DND-41 (cell line): ENCODE data around the gene GNAZ.

Experiments
- ATAC-seq: fragments of 200-7000 bp; cut with Tn5 transposase; 3 replicates; pipeline ENCODE4 v1.9.1; 2021; ENCODE audit warnings: low read depth; ENCODE audit not compliant: insufficient read depth
- DNase-seq: peaks from one replicate; pipeline ENCODE4 v3.0.0-alpha.2; 2020
- H2AFZ ChIP-seq: 2 replicates; pipeline ENCODE4 v1.6.0; 2012; ENCODE audit warnings: low read depth, low read length
- H3K27ac ChIP-seq: 2 replicates; pipeline ENCODE4 v1.5.1; 2012; ENCODE audit warnings: low read length, inconsistent platforms
- H3K27me3 ChIP-seq: fragments of 200-600 bp; sonication (generic); 2 replicates; pipeline ENCODE4 v1.6.0; 2012; ENCODE audit warnings: low read length, mild to moderate bottlenecking, inconsistent platforms; ENCODE audit not compliant: insufficient read depth, poor library complexity
- H3K36me3 ChIP-seq: 2 replicates; pipeline ENCODE4 v1.5.1; 2012; ENCODE audit warnings: low read length, inconsistent platforms; ENCODE audit not compliant: insufficient read depth
- H3K4me1 ChIP-seq: 2 replicates; pipeline ENCODE4 v1.5.1; 2012; ENCODE audit warnings: mild to moderate bottlenecking, low read length; ENCODE audit not compliant: insufficient read depth
- H3K4me2 ChIP-seq: 2 replicates; pipeline ENCODE4 v1.6.0; 2012; ENCODE audit warnings: mild to moderate bottlenecking, moderate library complexity, low read length, inconsistent platforms; ENCODE audit not compliant: insufficient read depth
- H3K4me3 ChIP-seq, 2 experiments: fragments of 200-600 bp in 1 of 2; shearing (Covaris generic) in 1 of 2; 2 replicates each; pipeline ENCODE4 v1.5.1; 2012 to 2016; ENCODE audit warnings: inconsistent platforms in 2 of 2, low read length in 2 of 2, mild to moderate bottlenecking in 2 of 2, low read depth in 1 of 2, moderate library complexity in 1 of 2
- H3K79me2 ChIP-seq: 2 replicates; pipeline ENCODE4 v1.6.0; 2012; ENCODE audit warnings: low read length, inconsistent platforms; ENCODE audit not compliant: insufficient read depth
- H3K9ac ChIP-seq: 2 replicates; pipeline ENCODE4 v1.6.0; 2012; ENCODE audit warnings: low read depth, mild to moderate bottlenecking, inconsistent platforms, low read length, moderate library complexity
- H3K9me3 ChIP-seq: 2 replicates; pipeline ENCODE4 v1.5.1; 2012; ENCODE audit warnings: low read length, moderate library complexity, mild to moderate bottlenecking, inconsistent platforms; ENCODE audit not compliant: insufficient read depth, severe bottlenecking
- H4K20me1 ChIP-seq: 2 replicates; pipeline ENCODE4 v1.6.0; 2012; ENCODE audit warnings: low read length; ENCODE audit not compliant: insufficient read depth
- EZH2 ChIP-seq: IDR thresholded peaks from 3 replicates; pipeline ENCODE4 v1.6.1; 2012; ENCODE audit warnings: borderline replicate concordance, low read depth, mild to moderate bottlenecking, moderate library complexity, low read length, inconsistent platforms; ENCODE audit not compliant: severe bottlenecking
- TF ChIP-seq, protein P1 (sequence below): IDR thresholded peaks from 2 replicates; pipeline ENCODE4 v1.5.1; 2012; ENCODE audit warnings: borderline replicate concordance, low read length, moderate library complexity, mild to moderate bottlenecking; ENCODE audit not compliant: poor library complexity, severe bottlenecking; ENCODE audit errors: extremely low read depth

Gene GNAZ

GRCh38 chr22:23125512-23126103, 55.3 kb downstream of the GNAZ start:
- TF ChIP-seq, protein P1, sequence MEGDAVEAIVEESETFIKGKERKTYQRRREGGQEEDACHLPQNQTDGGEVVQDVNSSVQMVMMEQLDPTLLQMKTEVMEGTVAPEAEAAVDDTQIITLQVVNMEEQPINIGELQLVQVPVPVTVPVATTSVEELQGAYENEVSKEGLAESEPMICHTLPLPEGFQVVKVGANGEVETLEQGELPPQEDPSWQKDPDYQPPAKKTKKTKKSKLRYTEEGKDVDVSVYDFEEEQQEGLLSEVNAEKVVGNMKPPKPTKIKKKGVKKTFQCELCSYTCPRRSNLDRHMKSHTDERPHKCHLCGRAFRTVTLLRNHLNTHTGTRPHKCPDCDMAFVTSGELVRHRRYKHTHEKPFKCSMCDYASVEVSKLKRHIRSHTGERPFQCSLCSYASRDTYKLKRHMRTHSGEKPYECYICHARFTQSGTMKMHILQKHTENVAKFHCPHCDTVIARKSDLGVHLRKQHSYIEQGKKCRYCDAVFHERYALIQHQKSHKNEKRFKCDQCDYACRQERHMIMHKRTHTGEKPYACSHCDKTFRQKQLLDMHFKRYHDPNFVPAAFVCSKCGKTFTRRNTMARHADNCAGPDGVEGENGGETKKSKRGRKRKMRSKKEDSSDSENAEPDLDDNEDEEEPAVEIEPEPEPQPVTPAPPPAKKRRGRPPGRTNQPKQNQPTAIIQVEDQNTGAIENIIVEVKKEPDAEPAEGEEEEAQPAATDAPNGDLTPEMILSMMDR = no peak
- no peak for TF ChIP-seq EZH2
- H3K9ac ChIP-seq = no peak overlapping the region
- H3K4me1 ChIP-seq = no peaks in the 10 kb centered on the region
- DNase-seq (no peak), ATAC-seq (no peak)
- no peak overlapping the region for H2AFZ ChIP-seq
- no peak overlapping the region for H3K4me2 ChIP-seq
- no peak overlapping the region for H3K27ac ChIP-seq
- no peaks in the 10 kb centered on the region for H3K79me2 ChIP-seq
- H3K9me3 ChIP-seq = no peaks in the 10 kb centered on the region
- H4K20me1 ChIP-seq = 0 out of 2 replicates have a peak, but pooled peaks cover 3% of the 10 kb centered on the region
- H3K27me3 ChIP-seq = no peaks in the 10 kb centered on the region
- no peak overlapping the region for H3K4me3 ChIP-seq
- no peaks in the 10 kb centered on the region for H3K36me3 ChIP-seq

DNA sequence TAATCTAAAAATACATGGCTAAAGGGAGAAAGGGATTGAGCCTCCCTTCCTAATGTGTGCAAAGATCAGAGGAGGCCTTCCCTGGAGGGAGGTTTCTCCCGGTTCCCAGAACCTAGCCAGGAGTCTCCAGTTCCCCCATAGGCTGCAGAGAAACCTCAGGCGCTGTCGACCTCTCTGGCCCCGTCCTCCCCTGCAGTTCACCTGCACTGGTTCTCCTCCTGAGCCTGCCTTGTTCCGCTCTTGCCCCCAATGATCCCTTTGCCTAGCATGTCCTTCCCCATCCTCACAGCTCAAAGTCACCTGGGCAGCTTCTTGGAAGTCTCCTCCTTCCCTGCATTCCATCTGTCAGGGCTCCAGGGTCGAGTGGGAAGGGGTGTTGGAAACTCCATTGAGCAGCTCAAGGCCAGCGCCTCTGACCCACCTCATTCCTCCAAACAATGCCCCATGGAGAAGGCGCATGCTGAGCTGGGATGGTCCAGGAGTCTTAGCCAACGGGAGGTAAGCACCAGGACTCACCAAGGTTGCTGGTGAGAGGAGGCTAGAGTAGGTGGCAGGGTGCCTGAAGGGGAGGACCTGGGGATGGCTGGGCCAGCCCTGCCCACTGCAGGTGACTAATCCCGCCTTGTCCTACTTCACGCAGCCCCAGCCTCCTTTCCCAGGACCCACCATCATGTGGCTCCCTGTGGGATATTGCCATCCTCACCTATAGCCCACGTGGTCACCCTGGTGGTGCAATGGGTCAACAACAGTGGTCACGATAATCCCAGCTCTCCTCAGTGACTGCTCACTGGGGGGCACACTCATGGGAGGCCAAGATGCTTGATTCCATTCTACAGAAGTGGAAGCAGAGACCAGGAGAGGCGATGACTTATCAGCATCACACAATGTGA, 56.1 kb downstream of the GNAZ start:
- no peaks in the 10 kb centered on the region for H3K79me2 ChIP-seq
- no peaks in the 10 kb centered on the region for H3K4me1 ChIP-seq
- 0 out of 2 replicates have a peak, but pooled peaks cover 3% of the 10 kb centered on the region for H4K20me1 ChIP-seq
- no peak for DNase-seq
- no peak overlapping the region for H2AFZ ChIP-seq
- H3K4me2 ChIP-seq = no peak overlapping the region
- ATAC-seq = no peak
- no peaks in the 10 kb centered on the region for H3K36me3 ChIP-seq
- H3K27me3 ChIP-seq = no peaks in the 10 kb centered on the region
- H3K4me3 ChIP-seq = no peak overlapping the region
- no peaks in the 10 kb centered on the region for H3K9me3 ChIP-seq
- H3K9ac ChIP-seq = no peak overlapping the region
- TF ChIP-seq EZH2 = no peak
- TF ChIP-seq, protein P1 = no peak
- H3K27ac ChIP-seq = no peak overlapping the region

DNA sequence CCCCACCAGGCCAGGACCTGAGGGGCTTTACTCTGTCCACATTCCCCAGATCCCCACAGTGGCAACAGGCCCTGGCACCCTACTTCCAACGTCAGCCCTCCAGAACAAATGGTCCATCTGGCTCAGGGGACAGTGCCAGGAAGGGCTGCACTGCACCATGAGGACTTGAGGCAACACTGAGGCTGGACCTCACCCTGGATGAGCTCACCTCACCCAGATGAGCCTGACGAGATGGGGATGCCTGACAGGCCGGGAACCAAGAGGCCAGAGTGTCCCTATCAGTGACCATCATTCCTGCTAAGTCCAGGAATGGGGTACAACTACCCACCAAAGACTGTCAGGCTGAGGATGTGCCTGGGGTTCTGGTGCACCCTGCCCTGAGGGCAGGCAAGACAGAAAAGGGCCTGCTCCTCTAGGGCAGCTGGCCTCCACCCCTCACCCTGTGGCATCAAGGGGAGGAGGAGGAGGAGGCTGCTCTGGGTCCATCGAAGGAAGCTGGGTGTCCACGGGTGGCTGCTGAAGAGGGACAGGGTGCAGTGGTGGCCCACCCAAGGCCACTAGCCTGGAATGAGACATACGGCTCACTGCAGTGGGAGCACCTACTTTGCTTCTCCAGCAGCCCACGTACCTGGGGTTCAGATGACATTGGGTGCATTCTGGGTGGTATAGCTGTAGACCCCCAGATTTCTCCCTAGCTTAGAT, 56.9 kb downstream of the GNAZ start:
- H3K4me1 ChIP-seq = no peaks in the 10 kb centered on the region
- no peak overlapping the region for H3K4me3 ChIP-seq
- no peak overlapping the region for H3K9ac ChIP-seq
- TF ChIP-seq EZH2 = no peak
- TF ChIP-seq, protein P1 = no peak
- no peak overlapping the region for H3K4me2 ChIP-seq
- H3K79me2 ChIP-seq = no peaks in the 10 kb centered on the region
- no peak overlapping the region for H3K27ac ChIP-seq
- H3K9me3 ChIP-seq = no peaks in the 10 kb centered on the region
- no peak overlapping the region for H2AFZ ChIP-seq
- no peaks in the 10 kb centered on the region for H3K36me3 ChIP-seq
- H4K20me1 ChIP-seq = 0 out of 2 replicates have a peak, but pooled peaks cover 3% of the 10 kb centered on the region
- no peaks in the 10 kb centered on the region for H3K27me3 ChIP-seq
- DNase-seq = no peak
- no peak for ATAC-seq
